Stimulated activated CD4-positive, alpha-beta T cell treated with anti-CD3 and anti-CD28 coated beads, Interleukin-4, amount 100 ng/mL, for 48 hours (primary cell): ENCODE measurements around the gene TTF1.
"Not testable (repeated sequence)": the region's sequence is repeated elsewhere in the genome, so short reads cannot be mapped to it uniquely, and the experiment has no call there.

Experiments
- DNase-seq, 2 donors: peaks; one replicate each; pipeline ENCODE4 v3.0.0-alpha.2; 2020; ENCODE audit warnings: low read depth in 2 of 2

Gene TTF1

GRCh38 chr9:132411091-132411508 lies 4.5 kb upstream of the TTF1 start:
- DNase-seq, result peak; percentile 53 to 58

GRCh38 chr9:132410642-132411041 lies 4.0 kb upstream of the TTF1 start:
- no peak for DNase-seq

- peak; percentile 23 to 30 for DNase-seq
Observed at GRCh38 chr9:132409828-132410528, 3.3 kb upstream of the TTF1 start, which contains the start of gene CFAP77. Gene CFAP77, plus strand, starts transcription at chr9:132410211. Its CDS starts 61 bp downstream, at chr9:132410272.

- no peak for DNase-seq
Observed at GRCh38 chr9:132408521-132408920, 1.9 kb upstream of the TTF1 start.

- no peak for DNase-seq
Observed at GRCh38 chr9:132407196-132407595, 556 bp upstream of the TTF1 start.

- DNase-seq, result no peak
Observed at GRCh38 chr9:132404228-132404881, 2.3 kb downstream of the TTF1 start.

GRCh38 chr9:132401824-132402223 lies 4.8 kb downstream of the TTF1 start:
- no peak for DNase-seq

- DNase-seq, result no peak
Observed at GRCh38 chr9:132395560-132395959, 11.1 kb downstream of the TTF1 start.

- DNase-seq, result no peak
Observed at GRCh38 chr9:132391449-132391848, 15.2 kb downstream of the TTF1 start.

GRCh38 chr9:132390966-132391365 lies 15.7 kb downstream of the TTF1 start:
- DNase-seq, result no peak

- no peak for DNase-seq
Observed at GRCh38 chr9:132387133-132387532, 19.5 kb downstream of the TTF1 start.

GRCh38 chr9:132384376-132384775 lies 22.3 kb downstream of the TTF1 start:
- no peak for DNase-seq

- no peak for DNase-seq
Observed at GRCh38 chr9:132383462-132383883, 23.2 kb downstream of the TTF1 start.

- DNase-seq, result no peak
Observed at GRCh38 chr9:132381966-132382541, 24.6 kb downstream of the TTF1 start.

GRCh38 chr9:132378416-132378815 lies 28.2 kb downstream of the TTF1 start:
- not testable (repeated sequence) for DNase-seq

GRCh38 chr9:132377769-132378168 lies 28.9 kb downstream of the TTF1 start:
- DNase-seq, result not testable (repeated sequence)

- DNase-seq, result no peak
Observed at GRCh38 chr9:132372177-132373095, 34.2 kb downstream of the TTF1 start.

- DNase-seq, result no peak
Observed at GRCh38 chr9:132370592-132370991, 36.0 kb downstream of the TTF1 start.

- DNase-seq, result no peak
Observed at GRCh38 chr9:132369421-132369820, 37.2 kb downstream of the TTF1 start.

GRCh38 chr9:132367613-132368313 lies 38.9 kb downstream of the TTF1 start:
- DNase-seq, result no peak

- DNase-seq, result no peak
Observed at GRCh38 chr9:132366481-132366880, 40.2 kb downstream of the TTF1 start.
